ENCODE results near the gene TSHZ2.

DNA sequence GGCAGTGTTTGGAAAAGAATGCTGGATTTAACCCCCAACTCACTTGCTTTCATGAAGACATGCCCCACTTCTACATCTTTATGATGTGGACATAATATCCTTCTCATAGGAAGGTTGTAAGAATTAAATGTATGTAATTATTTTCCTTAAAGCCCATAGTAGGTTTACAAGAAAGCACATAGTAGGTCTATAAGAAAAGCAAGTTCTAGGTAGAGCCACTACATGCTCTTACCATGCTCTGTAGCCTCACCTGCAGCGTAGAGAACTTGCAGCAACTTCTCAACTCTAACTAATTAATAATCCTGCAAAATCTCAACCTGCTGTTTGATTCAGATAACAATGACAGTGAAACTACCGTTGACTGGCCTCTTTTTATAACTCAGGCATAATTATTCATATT is 288.4 kb downstream of the TSHZ2 start:
- TF ChIP-seq POLR2AphosphoS5 (IDR thresholded peaks at IDR 0.05), result no peak
- TF ChIP-seq, protein P1, sequence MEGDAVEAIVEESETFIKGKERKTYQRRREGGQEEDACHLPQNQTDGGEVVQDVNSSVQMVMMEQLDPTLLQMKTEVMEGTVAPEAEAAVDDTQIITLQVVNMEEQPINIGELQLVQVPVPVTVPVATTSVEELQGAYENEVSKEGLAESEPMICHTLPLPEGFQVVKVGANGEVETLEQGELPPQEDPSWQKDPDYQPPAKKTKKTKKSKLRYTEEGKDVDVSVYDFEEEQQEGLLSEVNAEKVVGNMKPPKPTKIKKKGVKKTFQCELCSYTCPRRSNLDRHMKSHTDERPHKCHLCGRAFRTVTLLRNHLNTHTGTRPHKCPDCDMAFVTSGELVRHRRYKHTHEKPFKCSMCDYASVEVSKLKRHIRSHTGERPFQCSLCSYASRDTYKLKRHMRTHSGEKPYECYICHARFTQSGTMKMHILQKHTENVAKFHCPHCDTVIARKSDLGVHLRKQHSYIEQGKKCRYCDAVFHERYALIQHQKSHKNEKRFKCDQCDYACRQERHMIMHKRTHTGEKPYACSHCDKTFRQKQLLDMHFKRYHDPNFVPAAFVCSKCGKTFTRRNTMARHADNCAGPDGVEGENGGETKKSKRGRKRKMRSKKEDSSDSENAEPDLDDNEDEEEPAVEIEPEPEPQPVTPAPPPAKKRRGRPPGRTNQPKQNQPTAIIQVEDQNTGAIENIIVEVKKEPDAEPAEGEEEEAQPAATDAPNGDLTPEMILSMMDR (IDR thresholded peaks at IDR 0.05), result no peak

Data from esophagus muscularis mucosa (tissue), 3 donors.